ENCODE measurements around the gene UQCR10.

Gene UQCR10

GRCh38 chr22:29726106-29726505 is 41.1 kb upstream of the UQCR10 start:
- no peaks in the 10 kb centered on the region for H3K4me1 ChIP-seq (ENCODE audit: control insufficient read depth in 1 of 2, insufficient read depth in 2 of 2, low read length in 2 of 2)
- H3K27me3 ChIP-seq (ENCODE audit: control insufficient read depth in 1 of 2, insufficient read depth in 2 of 2, low read length in 2 of 2): peaks cover 8 to 13% of the 10 kb centered on the region in 2 donors
- no peak overlapping the region for H3K27ac ChIP-seq (ENCODE audit: low read depth, low read length)
- H3K36me3 ChIP-seq (ENCODE audit: control insufficient read depth in 1 of 2, insufficient read depth in 2 of 2, low read length in 2 of 2): peaks cover 0 to 4% of the 10 kb centered on the region in 2 donors
- H3K9me3 ChIP-seq (ENCODE audit: control insufficient read depth in 1 of 2, low read length in 2 of 2): no peaks in the 10 kb centered on the region
- H3K9ac ChIP-seq (ENCODE audit: low read depth in 1 of 2, low read length in 2 of 2): no peak overlapping the region
- H3K4me3 ChIP-seq (ENCODE audit: low read depth in 1 of 2, low read length in 2 of 2): no peak overlapping the region

GRCh38 chr22:29726512-29727130 is 40.5 kb upstream of the UQCR10 start:
- Histone ChIP-seq H3K4me3 (ENCODE audit: low read depth in 1 of 2, low read length in 2 of 2) (no peak overlapping the region), H3K27ac (ENCODE audit: low read depth, low read length) (no peak overlapping the region), H3K27me3 (ENCODE audit: control insufficient read depth in 1 of 2, insufficient read depth in 2 of 2, low read length in 2 of 2) (peaks cover 4 to 7% of the 10 kb centered on the region in 2 donors), H3K9ac (ENCODE audit: low read depth in 1 of 2, low read length in 2 of 2) (no peak overlapping the region), H3K4me1 (ENCODE audit: control insufficient read depth in 1 of 2, insufficient read depth in 2 of 2, low read length in 2 of 2) (no peaks in the 10 kb centered on the region), H3K36me3 (ENCODE audit: control insufficient read depth in 1 of 2, insufficient read depth in 2 of 2, low read length in 2 of 2) (peaks cover 0 to 4% of the 10 kb centered on the region in 2 donors), H3K9me3 (ENCODE audit: control insufficient read depth in 1 of 2, low read length in 2 of 2) (no peaks in the 10 kb centered on the region)

GRCh38 chr22:29727131-29727523 is 40.0 kb upstream of the UQCR10 start:
- H3K4me3 ChIP-seq (ENCODE audit: low read depth in 1 of 2, low read length in 2 of 2): no peak overlapping the region
- no peak overlapping the region for H3K27ac ChIP-seq (ENCODE audit: low read depth, low read length)
- peaks cover 0 to 4% of the 10 kb centered on the region in 2 donors for H3K36me3 ChIP-seq (ENCODE audit: control insufficient read depth in 1 of 2, insufficient read depth in 2 of 2, low read length in 2 of 2)
- no peaks in the 10 kb centered on the region for H3K9me3 ChIP-seq (ENCODE audit: control insufficient read depth in 1 of 2, low read length in 2 of 2)
- peaks cover 2 to 4% of the 10 kb centered on the region in 2 donors for H3K27me3 ChIP-seq (ENCODE audit: control insufficient read depth in 1 of 2, insufficient read depth in 2 of 2, low read length in 2 of 2)
- H3K4me1 ChIP-seq (ENCODE audit: control insufficient read depth in 1 of 2, insufficient read depth in 2 of 2, low read length in 2 of 2): peaks cover 0 to 4% of the 10 kb centered on the region in 2 donors
- H3K9ac ChIP-seq (ENCODE audit: low read depth in 1 of 2, low read length in 2 of 2): no peak overlapping the region

- Histone ChIP-seq H3K4me3 (ENCODE audit: low read depth in 1 of 2, low read length in 2 of 2) (no peak overlapping the region), H3K9me3 (ENCODE audit: control insufficient read depth in 1 of 2, low read length in 2 of 2) (no peaks in the 10 kb centered on the region), H3K36me3 (ENCODE audit: control insufficient read depth in 1 of 2, insufficient read depth in 2 of 2, low read length in 2 of 2) (peaks cover 0 to 4% of the 10 kb centered on the region in 2 donors), H3K27ac (ENCODE audit: low read depth, low read length) (no peak overlapping the region), H3K9ac (ENCODE audit: low read depth in 1 of 2, low read length in 2 of 2) (no peak overlapping the region), H3K27me3 (ENCODE audit: control insufficient read depth in 1 of 2, insufficient read depth in 2 of 2, low read length in 2 of 2) (peaks cover 0 to 4% of the 10 kb centered on the region in 2 donors), H3K4me1 (ENCODE audit: control insufficient read depth in 1 of 2, insufficient read depth in 2 of 2, low read length in 2 of 2) (peaks cover 12 to 13% of the 10 kb centered on the region in 2 donors)
Measured at GRCh38 chr22:29729161-29729560, 38.0 kb upstream of the UQCR10 start.

- no peak overlapping the region for H3K9ac ChIP-seq (ENCODE audit: low read depth in 1 of 2, low read length in 2 of 2)
- H3K27me3 ChIP-seq (ENCODE audit: control insufficient read depth in 1 of 2, insufficient read depth in 2 of 2, low read length in 2 of 2): no peaks in the 10 kb centered on the region
- H3K4me1 ChIP-seq (ENCODE audit: control insufficient read depth in 1 of 2, insufficient read depth in 2 of 2, low read length in 2 of 2): peaks cover 13% of the 10 kb centered on the region in 2 donors
- no peak overlapping the region for H3K27ac ChIP-seq (ENCODE audit: low read depth, low read length)
- no peak overlapping the region for H3K4me3 ChIP-seq (ENCODE audit: low read depth in 1 of 2, low read length in 2 of 2)
- H3K36me3 ChIP-seq (ENCODE audit: control insufficient read depth in 1 of 2, insufficient read depth in 2 of 2, low read length in 2 of 2): peaks cover 0 to 11% of the 10 kb centered on the region in 2 donors
- H3K9me3 ChIP-seq (ENCODE audit: control insufficient read depth in 1 of 2, low read length in 2 of 2): no peaks in the 10 kb centered on the region
Measured at GRCh38 chr22:29731058-29731850, 35.9 kb upstream of the UQCR10 start.

GRCh38 chr22:29732883-29733282 is 34.3 kb upstream of the UQCR10 start:
- peaks cover 13% of the 10 kb centered on the region in 2 donors for H3K4me1 ChIP-seq (ENCODE audit: control insufficient read depth in 1 of 2, insufficient read depth in 2 of 2, low read length in 2 of 2)
- no peak overlapping the region for H3K27ac ChIP-seq (ENCODE audit: low read depth, low read length)
- H3K27me3 ChIP-seq (ENCODE audit: control insufficient read depth in 1 of 2, insufficient read depth in 2 of 2, low read length in 2 of 2): no peaks in the 10 kb centered on the region
- H3K36me3 ChIP-seq (ENCODE audit: control insufficient read depth in 1 of 2, insufficient read depth in 2 of 2, low read length in 2 of 2): peaks cover 0 to 11% of the 10 kb centered on the region in 2 donors
- no peak overlapping the region for H3K9ac ChIP-seq (ENCODE audit: low read depth in 1 of 2, low read length in 2 of 2)
- no peaks in the 10 kb centered on the region for H3K9me3 ChIP-seq (ENCODE audit: control insufficient read depth in 1 of 2, low read length in 2 of 2)
- H3K4me3 ChIP-seq (ENCODE audit: low read depth in 1 of 2, low read length in 2 of 2): no peak overlapping the region

DNA sequence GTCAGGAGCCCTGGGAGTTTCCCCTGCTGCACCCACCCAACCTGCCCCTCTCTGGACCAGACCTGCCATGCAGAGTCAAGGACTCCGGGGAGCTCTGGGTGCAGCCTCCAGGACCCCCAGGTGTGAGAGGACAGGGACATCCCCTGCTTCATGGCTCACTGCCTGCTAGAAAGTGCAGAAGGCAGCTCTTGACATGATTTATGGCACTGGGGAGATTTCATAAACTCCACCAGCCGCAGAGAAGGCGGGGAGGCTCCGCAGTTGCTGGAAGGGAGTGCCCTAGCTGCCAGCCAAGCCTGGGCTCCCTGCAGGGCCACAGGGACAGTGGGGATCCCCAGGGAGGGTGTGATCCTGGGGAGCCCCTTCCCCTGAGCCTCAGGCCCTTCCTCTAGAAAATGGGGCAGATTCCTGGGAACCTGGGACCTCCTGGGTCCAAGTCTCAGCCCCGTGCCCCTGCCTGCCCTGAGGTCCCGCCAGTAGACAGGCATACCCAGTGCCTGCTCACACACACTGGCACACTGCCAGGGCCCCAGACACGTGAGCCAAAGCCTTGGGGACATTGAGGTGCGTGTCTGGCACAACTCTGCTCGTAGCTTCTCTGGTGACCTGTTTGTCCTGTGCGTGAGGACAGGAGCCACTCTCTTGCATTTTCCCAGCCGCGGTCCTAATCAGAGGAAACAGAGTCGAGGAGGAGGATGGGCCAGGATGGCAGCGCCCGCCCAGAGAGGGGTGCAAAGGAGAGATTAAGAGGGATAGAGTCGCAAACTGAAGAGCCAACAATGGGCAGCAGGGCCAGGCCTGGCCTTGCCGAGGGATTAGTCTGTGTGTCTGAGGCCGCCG is 33.6 kb upstream of the UQCR10 start:
- Histone ChIP-seq H3K9ac (ENCODE audit: low read depth in 1 of 2, low read length in 2 of 2) (no peak overlapping the region), H3K4me1 (ENCODE audit: control insufficient read depth in 1 of 2, insufficient read depth in 2 of 2, low read length in 2 of 2) (peaks cover 13% of the 10 kb centered on the region in 2 donors), H3K4me3 (ENCODE audit: low read depth in 1 of 2, low read length in 2 of 2) (no peak overlapping the region), H3K9me3 (ENCODE audit: control insufficient read depth in 1 of 2, low read length in 2 of 2) (no peaks in the 10 kb centered on the region), H3K27me3 (ENCODE audit: control insufficient read depth in 1 of 2, insufficient read depth in 2 of 2, low read length in 2 of 2) (no peaks in the 10 kb centered on the region), H3K36me3 (ENCODE audit: control insufficient read depth in 1 of 2, insufficient read depth in 2 of 2, low read length in 2 of 2) (peaks cover 0 to 11% of the 10 kb centered on the region in 2 donors), H3K27ac (ENCODE audit: low read depth, low read length) (no peak overlapping the region)

- Histone ChIP-seq H3K4me1 (ENCODE audit: control insufficient read depth in 1 of 2, insufficient read depth in 2 of 2, low read length in 2 of 2) (peaks cover 13% of the 10 kb centered on the region in 2 donors), H3K27me3 (ENCODE audit: control insufficient read depth in 1 of 2, insufficient read depth in 2 of 2, low read length in 2 of 2) (no peaks in the 10 kb centered on the region), H3K9ac (ENCODE audit: low read depth in 1 of 2, low read length in 2 of 2) (no peak overlapping the region), H3K27ac (ENCODE audit: low read depth, low read length) (no peak overlapping the region), H3K36me3 (ENCODE audit: control insufficient read depth in 1 of 2, insufficient read depth in 2 of 2, low read length in 2 of 2) (peaks cover 0 to 11% of the 10 kb centered on the region in 2 donors), H3K9me3 (ENCODE audit: control insufficient read depth in 1 of 2, low read length in 2 of 2) (no peaks in the 10 kb centered on the region), H3K4me3 (ENCODE audit: low read depth in 1 of 2, low read length in 2 of 2) (no peak overlapping the region)
Measured at GRCh38 chr22:29734406-29734805, 32.8 kb upstream of the UQCR10 start.

DNA sequence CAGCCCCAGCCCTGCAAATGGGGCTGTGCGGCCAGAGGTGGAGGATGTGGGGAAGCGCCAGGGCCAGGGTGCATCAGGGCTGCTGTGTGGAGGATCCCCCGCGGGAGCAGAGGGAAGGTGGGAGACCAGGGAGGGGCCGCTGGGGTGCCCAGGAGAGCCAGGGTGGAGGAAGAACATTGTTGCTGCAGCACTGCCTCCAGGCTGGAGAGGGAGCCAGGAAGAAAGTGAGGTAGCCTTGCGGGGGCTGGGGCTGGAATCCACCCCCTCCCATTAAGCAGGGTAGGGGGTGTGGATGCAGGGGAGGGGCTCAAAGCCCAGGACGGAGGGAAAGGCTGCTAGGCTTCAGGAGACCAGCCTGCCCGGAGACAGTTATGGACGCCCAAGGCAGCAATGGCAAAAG is 32.3 kb upstream of the UQCR10 start:
- Histone ChIP-seq H3K9ac (ENCODE audit: low read depth in 1 of 2, low read length in 2 of 2) (no peak overlapping the region), H3K4me1 (ENCODE audit: control insufficient read depth in 1 of 2, insufficient read depth in 2 of 2, low read length in 2 of 2) (peaks cover 13% of the 10 kb centered on the region in 2 donors), H3K9me3 (ENCODE audit: control insufficient read depth in 1 of 2, low read length in 2 of 2) (no peaks in the 10 kb centered on the region), H3K27ac (ENCODE audit: low read depth, low read length) (no peak overlapping the region), H3K4me3 (ENCODE audit: low read depth in 1 of 2, low read length in 2 of 2) (no peak overlapping the region), H3K27me3 (ENCODE audit: control insufficient read depth in 1 of 2, insufficient read depth in 2 of 2, low read length in 2 of 2) (no peaks in the 10 kb centered on the region), H3K36me3 (ENCODE audit: control insufficient read depth in 1 of 2, insufficient read depth in 2 of 2, low read length in 2 of 2) (peaks cover 0 to 11% of the 10 kb centered on the region in 2 donors)

DNA sequence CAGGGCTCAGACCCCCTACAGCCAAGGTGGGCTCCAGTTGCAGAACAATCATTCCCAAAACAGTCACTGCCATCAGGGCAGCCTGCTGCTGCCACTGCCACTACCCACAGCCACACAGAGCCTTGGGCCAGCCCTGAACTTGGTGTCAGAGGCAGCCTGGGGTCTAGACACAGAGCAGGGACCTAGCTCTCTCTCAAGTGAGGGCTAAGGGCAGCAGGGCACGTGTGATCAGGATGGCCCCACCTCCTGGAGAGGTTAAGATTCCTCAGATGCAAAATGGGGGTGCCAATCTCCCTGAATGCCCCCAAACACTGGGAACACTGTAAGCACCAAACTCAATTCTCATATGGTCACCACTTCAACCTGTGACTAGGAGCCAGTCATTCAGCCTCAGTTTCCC is 31.8 kb upstream of the UQCR10 start:
- Histone ChIP-seq H3K9me3 (ENCODE audit: control insufficient read depth in 1 of 2, low read length in 2 of 2) (no peaks in the 10 kb centered on the region), H3K4me3 (ENCODE audit: low read depth in 1 of 2, low read length in 2 of 2) (no peak overlapping the region), H3K36me3 (ENCODE audit: control insufficient read depth in 1 of 2, insufficient read depth in 2 of 2, low read length in 2 of 2) (peaks cover 0 to 16% of the 10 kb centered on the region in 2 donors), H3K27ac (ENCODE audit: low read depth, low read length) (no peak overlapping the region), H3K27me3 (ENCODE audit: control insufficient read depth in 1 of 2, insufficient read depth in 2 of 2, low read length in 2 of 2) (no peaks in the 10 kb centered on the region), H3K9ac (ENCODE audit: low read depth in 1 of 2, low read length in 2 of 2) (no peak overlapping the region), H3K4me1 (ENCODE audit: control insufficient read depth in 1 of 2, insufficient read depth in 2 of 2, low read length in 2 of 2) (peaks cover 13% of the 10 kb centered on the region in 2 donors)
